Ishikawa (cell line): ENCODE results near the gene TUFM.

Experiments
- CEBPB ChIP-seq: IDR thresholded peaks from 2 replicates; pipeline ENCODE4 v1.6.1; 2012
- CREB1 ChIP-seq: IDR thresholded peaks from 2 replicates; pipeline ENCODE4 v1.6.1; 2012; ENCODE audit warnings: low read depth
- EGR1 ChIP-seq: IDR thresholded peaks from 2 replicates; pipeline ENCODE4 v1.6.1; 2012
- EP300 ChIP-seq: IDR thresholded peaks from 2 replicates; pipeline ENCODE4 v1.6.1; 2012; ENCODE audit warnings: borderline replicate concordance
- FOXM1 ChIP-seq: IDR thresholded peaks from 2 replicates; pipeline ENCODE4 v1.6.1; 2012; ENCODE audit warnings: low read depth, borderline replicate concordance
- MAX ChIP-seq: IDR thresholded peaks from 2 replicates; pipeline ENCODE4 v1.6.1; 2012
- NFIC ChIP-seq: IDR thresholded peaks from 2 replicates; pipeline ENCODE4 v1.6.1; 2012
- RAD21 ChIP-seq: IDR thresholded peaks from 2 replicates; pipeline ENCODE4 v1.6.1; 2012; ENCODE audit warnings: low read depth
- REST ChIP-seq: IDR thresholded peaks from 2 replicates; pipeline ENCODE4 v1.6.1; 2012; ENCODE audit warnings: low read depth, mild to moderate bottlenecking
- TAF1 ChIP-seq: IDR thresholded peaks from 2 replicates; pipeline ENCODE4 v1.6.1; 2012; ENCODE audit warnings: low read depth, mild to moderate bottlenecking
- TCF12 ChIP-seq: IDR thresholded peaks from 2 replicates; pipeline ENCODE4 v1.6.1; 2012; ENCODE audit warnings: low read depth
- TEAD4 ChIP-seq: IDR thresholded peaks from 2 replicates; pipeline ENCODE4 v1.6.1; 2012
- YY1 ChIP-seq: IDR thresholded peaks from 2 replicates; pipeline ENCODE4 v1.6.1; 2012; ENCODE audit warnings: low read depth
- ZBTB7A ChIP-seq: IDR thresholded peaks from 2 replicates; pipeline ENCODE4 v1.6.1; 2012; ENCODE audit warnings: low read depth
- TF ChIP-seq, protein P1 (sequence below): IDR thresholded peaks from 2 replicates; pipeline ENCODE4 v1.6.1; 2012

Gene TUFM

GRCh38 chr16:28846080-28846932 lies at the start of gene TUFM:
Gene TUFM (minus strand): TSS chr16:28846348. CDS start chr16:28846269, 79 bp downstream.
- no peak for TF ChIP-seq NFIC
- 0 out of 2 replicates have a peak, but pooled peaks have one; percentile 16 for TF ChIP-seq FOXM1
- TF ChIP-seq, protein P1, sequence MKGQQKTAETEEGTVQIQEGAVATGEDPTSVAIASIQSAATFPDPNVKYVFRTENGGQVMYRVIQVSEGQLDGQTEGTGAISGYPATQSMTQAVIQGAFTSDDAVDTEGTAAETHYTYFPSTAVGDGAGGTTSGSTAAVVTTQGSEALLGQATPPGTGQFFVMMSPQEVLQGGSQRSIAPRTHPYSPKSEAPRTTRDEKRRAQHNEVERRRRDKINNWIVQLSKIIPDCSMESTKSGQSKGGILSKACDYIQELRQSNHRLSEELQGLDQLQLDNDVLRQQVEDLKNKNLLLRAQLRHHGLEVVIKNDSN = no peak
- peak; percentile 87 for TF ChIP-seq YY1
- no peak for TF ChIP-seq CEBPB
- peak; percentile 68 for TF ChIP-seq MAX
- TF ChIP-seq EP300 = no peak
- TF ChIP-seq CREB1 = peak; percentile 94
- no peak for TF ChIP-seq TEAD4
- peak; percentile 87 for TF ChIP-seq TAF1
- TF ChIP-seq RAD21 = no peak
- no peak for TF ChIP-seq REST
- TF ChIP-seq ZBTB7A = peak; percentile 46; the same call in 1 of the 2 replicates
- peak; percentile 62 for TF ChIP-seq TCF12

GRCh38 chr16:28895609-28896008 lies 49.5 kb upstream of the TUFM start:
- TF ChIP-seq REST (no peak), CREB1 (no peak), TEAD4 (no peak), EGR1 (no peak), NFIC (no peak), EP300 (no peak)

DNA sequence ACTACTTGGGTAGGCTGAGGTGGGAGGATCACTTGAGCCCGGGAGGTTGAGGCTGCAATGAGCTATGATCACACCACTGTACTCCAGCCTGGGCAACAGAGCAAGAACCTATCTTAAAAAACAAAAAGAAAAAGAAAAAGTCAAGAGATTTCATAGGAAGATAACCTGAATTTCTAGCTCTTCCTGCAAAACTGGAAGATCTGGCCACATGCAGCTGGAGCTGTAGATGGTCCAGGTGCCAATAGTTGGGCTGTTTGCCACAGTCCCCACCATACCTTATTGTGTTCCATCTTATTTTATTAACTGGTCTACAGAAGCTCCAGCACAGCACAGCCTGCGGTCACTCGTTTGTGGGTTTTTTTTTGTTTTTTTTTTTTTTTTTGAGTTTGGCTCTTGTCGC lies 47.1 kb upstream of the TUFM start:
- TF ChIP-seq NFIC (no peak), TEAD4 (no peak), REST (no peak), TAF1 (no peak)

- no peak for TF ChIP-seq TAF1
- TF ChIP-seq MAX = no peak
- no peak for TF ChIP-seq EGR1
- TF ChIP-seq, protein P1 = no peak
- TF ChIP-seq TEAD4 = no peak
- no peak for TF ChIP-seq ZBTB7A
- TF ChIP-seq CEBPB = no peak
- TF ChIP-seq NFIC = no peak
- no peak for TF ChIP-seq EP300
- no peak for TF ChIP-seq YY1
- TF ChIP-seq REST = no peak
- TF ChIP-seq RAD21 = no peak
Measured at GRCh38 chr16:28891964-28892890, 46.1 kb upstream of the TUFM start.
